Calu3 (cell line): ENCODE results near the gene COL20A1. TPM values are rescaled to one million over a fixed set of nuclear protein-coding genes. Genes with fewer than 3 reads are reported as not detected.

Source experiments
- BruUV-seq: library from RNA; stranded (reverse); fragments of 400-500 nt; replicated peaks from 2 replicates; lab custom pipeline; 2021; lab: Mats Ljungman, UMichigan
- CTCF ChIA-PET: fragments of 300-600 bp; sonication (Branson Sonifier 250); formaldehyde crosslinking; loops from one replicate; lab custom pipeline; 2022; ENCODE audit warnings: antibody characterized with exemption; lab: Charles Lee
- DNase-seq: peaks from one replicate; pipeline ENCODE4 v3.0.0; 2022
- H3K27ac Mint-ChIP-seq: one replicate; pipeline ENCODE4 v1.8.0; 2022; ENCODE audit warnings: mixed read lengths; ENCODE audit not compliant: unreplicated experiment
- H3K27me3 Mint-ChIP-seq: one replicate; pipeline ENCODE4 v1.8.0; 2022; ENCODE audit warnings: mixed read lengths; ENCODE audit not compliant: unreplicated experiment
- H3K36me3 Mint-ChIP-seq: one replicate; pipeline ENCODE4 v1.8.0; 2022; ENCODE audit warnings: mild to moderate bottlenecking, moderate library complexity, mixed read lengths; ENCODE audit not compliant: insufficient read depth, unreplicated experiment
- H3K4me1 Mint-ChIP-seq: one replicate; pipeline ENCODE4 v1.8.0; 2022; ENCODE audit warnings: mild to moderate bottlenecking, low read depth, mixed read lengths; ENCODE audit not compliant: unreplicated experiment
- H3K4me3 Mint-ChIP-seq: one replicate; pipeline ENCODE4 v1.8.0; 2022; ENCODE audit warnings: mild to moderate bottlenecking, low read depth, moderate library complexity, mixed read lengths; ENCODE audit not compliant: unreplicated experiment
- H3K9me3 Mint-ChIP-seq: one replicate; pipeline ENCODE4 v1.8.0; 2022; ENCODE audit warnings: low read depth, mixed read lengths; ENCODE audit not compliant: unreplicated experiment
- intact Hi-C: fragments of 100-400 bp; cut with micrococcal nuclease; formaldehyde crosslinking; loops from one replicate; pipeline ENCODE4 v1.10.0; 2022; ENCODE audit not compliant: unreplicated experiment
- total RNA-seq: library from RNA; stranded (reverse); gene quantifications from 2 replicates; pipeline ENCODE4 v1.2.3, GENCODE V29; 2022
- TF ChIP-seq, protein P1 (sequence below): fragments of 200-600 bp; IDR thresholded peaks from one replicate; pipeline ENCODE4 v1.8.0; 2022; ENCODE audit warnings: antibody characterized with exemption; ENCODE audit not compliant: unreplicated experiment

COL20A1 gene
- total RNA-seq, 1 experiment from 2014 or later = not detected

- H3K36me3 Mint-ChIP-seq = peaks cover 5% of the 10 kb centered on the region
- intact Hi-C loops = no loop called here
- no peak overlapping the region for H3K27ac Mint-ChIP-seq
- H3K27me3 Mint-ChIP-seq = peaks cover 73% of the 10 kb centered on the region
- no TSS peak for BruUV-seq
- no peak for DNase-seq
- CTCF ChIA-PET = interaction anchor here (1.8 kb wide), 1 partner anchor 22 kb away, joined by 4 read pairs; no protein-coding TSS in a partner anchor
- H3K4me3 Mint-ChIP-seq = no peak overlapping the region
- no peaks in the 10 kb centered on the region for H3K9me3 Mint-ChIP-seq
- no peaks in the 10 kb centered on the region for H3K4me1 Mint-ChIP-seq
- TF ChIP-seq, protein P1, sequence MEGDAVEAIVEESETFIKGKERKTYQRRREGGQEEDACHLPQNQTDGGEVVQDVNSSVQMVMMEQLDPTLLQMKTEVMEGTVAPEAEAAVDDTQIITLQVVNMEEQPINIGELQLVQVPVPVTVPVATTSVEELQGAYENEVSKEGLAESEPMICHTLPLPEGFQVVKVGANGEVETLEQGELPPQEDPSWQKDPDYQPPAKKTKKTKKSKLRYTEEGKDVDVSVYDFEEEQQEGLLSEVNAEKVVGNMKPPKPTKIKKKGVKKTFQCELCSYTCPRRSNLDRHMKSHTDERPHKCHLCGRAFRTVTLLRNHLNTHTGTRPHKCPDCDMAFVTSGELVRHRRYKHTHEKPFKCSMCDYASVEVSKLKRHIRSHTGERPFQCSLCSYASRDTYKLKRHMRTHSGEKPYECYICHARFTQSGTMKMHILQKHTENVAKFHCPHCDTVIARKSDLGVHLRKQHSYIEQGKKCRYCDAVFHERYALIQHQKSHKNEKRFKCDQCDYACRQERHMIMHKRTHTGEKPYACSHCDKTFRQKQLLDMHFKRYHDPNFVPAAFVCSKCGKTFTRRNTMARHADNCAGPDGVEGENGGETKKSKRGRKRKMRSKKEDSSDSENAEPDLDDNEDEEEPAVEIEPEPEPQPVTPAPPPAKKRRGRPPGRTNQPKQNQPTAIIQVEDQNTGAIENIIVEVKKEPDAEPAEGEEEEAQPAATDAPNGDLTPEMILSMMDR = no peak
Measured at GRCh38 chr20:63359164-63359934, 66.4 kb downstream of the COL20A1 start.

DNA sequence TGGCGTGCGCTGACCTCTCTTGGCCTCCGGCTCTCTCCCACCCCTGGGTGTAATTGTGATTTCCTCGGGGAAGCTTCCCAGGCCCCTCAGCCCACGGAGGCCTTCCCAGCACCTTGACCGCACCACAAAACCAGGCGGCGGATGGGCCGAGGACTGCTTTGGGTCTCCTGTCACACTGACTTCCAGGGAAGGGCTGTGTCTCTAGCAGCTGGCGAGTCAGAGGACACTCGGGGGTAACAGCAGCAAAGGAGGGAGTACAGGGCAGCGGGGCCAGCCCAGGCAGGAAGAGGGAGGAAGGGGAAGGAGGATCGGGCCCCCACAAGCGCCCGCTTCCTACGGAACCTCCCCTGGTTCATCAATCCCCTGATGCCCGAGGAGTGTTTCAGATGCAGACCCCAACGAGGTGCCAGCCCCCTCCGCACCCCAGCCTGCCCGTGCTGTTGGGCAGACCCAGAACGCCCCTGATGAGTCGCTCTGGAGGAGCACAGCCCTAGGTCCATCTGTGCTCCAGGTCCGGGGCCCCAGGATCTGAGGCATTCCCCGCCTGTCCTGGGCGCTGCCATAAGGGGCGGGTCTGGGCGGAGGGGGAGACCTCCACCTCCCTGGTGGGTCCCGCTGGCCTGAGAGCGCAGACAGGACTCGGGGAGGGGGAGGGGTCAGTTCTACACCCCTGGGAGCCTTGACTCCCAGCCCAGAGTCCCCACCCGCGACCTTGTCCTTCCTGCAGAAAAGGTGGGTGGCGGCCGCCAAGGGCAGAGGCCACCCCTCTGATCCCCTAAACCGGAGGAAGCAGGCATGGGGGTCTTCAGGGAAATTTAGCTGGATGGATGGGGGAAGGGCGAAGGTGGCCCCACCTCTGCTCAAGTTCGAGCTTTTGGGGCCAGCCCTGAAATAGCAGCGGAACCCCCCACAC, 67.2 kb downstream of the COL20A1 start:
- H3K36me3 Mint-ChIP-seq = peaks cover 5% of the 10 kb centered on the region
- DNase-seq = no peak
- H3K4me3 Mint-ChIP-seq = no peak overlapping the region
- no peaks in the 10 kb centered on the region for H3K4me1 Mint-ChIP-seq
- TF ChIP-seq, protein P1 = no peak
- no peaks in the 10 kb centered on the region for H3K9me3 Mint-ChIP-seq
- no TSS peak for BruUV-seq
- H3K27me3 Mint-ChIP-seq = peaks cover 73% of the 10 kb centered on the region
- intact Hi-C loops = no loop called here
- CTCF ChIA-PET = interaction anchor here (0.6 kb wide), 1 partner anchor 891 kb away, joined by 5 read pairs; no protein-coding TSS in a partner anchor
- H3K27ac Mint-ChIP-seq = no peak overlapping the region

- Mint-ChIP-seq H3K27ac (no peak within 1 kb of the TSS), H3K36me3 (peaks cover 5% of the 10 kb centered on the region), H3K9me3 (no peaks in the 10 kb centered on the region), H3K4me3 (no peak within 1 kb of the TSS), H3K4me1 (no peaks in the 10 kb centered on the region), H3K27me3 (peaks cover 79% of the 10 kb centered on the region)
- no TSS peak for BruUV-seq
- CTCF ChIA-PET = interaction anchor here (0.6 kb wide), 1 partner anchor 891 kb away, joined by 5 read pairs; no protein-coding TSS in a partner anchor
- TF ChIP-seq, protein P1 = no peak
- intact Hi-C loops = no loop called here
- no peak for DNase-seq
Measured at GRCh38 chr20:63360850-63361518, 68.0 kb downstream of the COL20A1 start, which contains the start of gene CHRNA4. CHRNA4 (minus strand) TSS chr20:63361349; CDS start chr20:63361165, 184 bp downstream.
